H4 (cell line): ENCODE data around the gene S1PR4. TPM values are rescaled to one million over a fixed set of nuclear protein-coding genes. Genes with fewer than 3 reads are reported as not detected.
"Not testable (repeated sequence)": the region's sequence is repeated elsewhere in the genome, so short reads cannot be mapped to it uniquely, and the experiment has no call there.

Source experiments
- DNase-seq: peaks from one replicate; pipeline ENCODE4 v3.0.0-alpha.2; 2015; ENCODE audit warnings: low spot score
- total RNA-seq: library from RNA; depleted of rRNA; stranded (reverse); fragments of >200 nt; shearing (Covaris generic); gene quantifications from 2 replicates; pipeline ENCODE4 v1.2.3, GENCODE V29; 2014; rRNA removed

Gene S1PR4
- total RNA-seq, 1 experiment from 2014 or later: not detected

GRCh38 chr19:3220576-3220975, 42.0 kb downstream of the S1PR4 start:
- no peak for DNase-seq

GRCh38 chr19:3221576-3221975, 43.0 kb downstream of the S1PR4 start:
- DNase-seq: not testable (repeated sequence)

- DNase-seq: no peak
Measured at GRCh38 chr19:3222709-3223108, 44.1 kb downstream of the S1PR4 start.

- DNase-seq: no peak
Measured at GRCh38 chr19:3224346-3225168, 46.0 kb downstream of the S1PR4 start, which contains the start of gene CELF5. TSS of gene CELF5 (plus strand) at chr19:3224661. CDS start at chr19:3224740, 79 bp downstream.

GRCh38 chr19:3225169-3225485, 46.6 kb downstream of the S1PR4 start:
- DNase-seq: no peak

- no peak for DNase-seq
Measured at GRCh38 chr19:3225677-3226093, 47.1 kb downstream of the S1PR4 start.

- no peak for DNase-seq
Measured at GRCh38 chr19:3227054-3227626, 48.6 kb downstream of the S1PR4 start.

GRCh38 chr19:3229346-3229743, 50.8 kb downstream of the S1PR4 start:
- DNase-seq: no peak

Other genes starting within 250 kb of the S1PR4 start
- 3.7 and 4.0 TPM in 2 replicates for gene ZNF77, start 233.8 kb upstream of the S1PR4 start, total RNA-seq
- 1.5 and 2.7 TPM in 2 replicates for gene TLE6, start 201.2 kb upstream of the S1PR4 start, total RNA-seq
- 3.0 and 3.5 TPM in 2 replicates for gene TLE2, start 149.5 kb upstream of the S1PR4 start, total RNA-seq
- 136 and 167 TPM in 2 replicates for gene TLE5, start 116.3 kb upstream of the S1PR4 start, total RNA-seq
- 16.5 and 20.5 TPM in 2 replicates for gene GNA11, start 84.4 kb upstream of the S1PR4 start, total RNA-seq
- not detected in 2 replicates for gene GNA15, start 42.7 kb upstream of the S1PR4 start, total RNA-seq
- gene NCLN, start 7.2 kb downstream of the S1PR4 start, total RNA-seq: 33.7 and 35.0 TPM in 2 replicates
- 0.29 and 0.60 TPM in 2 replicates for gene CELF5, start 45.9 kb downstream of the S1PR4 start, total RNA-seq
- 19.8 and 20.0 TPM in 2 replicates for gene NFIC, start 187.8 kb downstream of the S1PR4 start, total RNA-seq